NCI-H460 (cell line): ENCODE measurements around the gene TMCC3. TPM values are rescaled to one million over a fixed set of nuclear protein-coding genes. Genes with fewer than 3 reads are reported as not detected.

Experiments
- DNase-seq: peaks from one replicate; pipeline ENCODE4 v3.0.0-alpha.2; 2016; ENCODE audit warnings: low read depth; ENCODE audit errors: extremely low read depth
- small RNA-seq, 2 experiments: library from RNA; depleted of rRNA; stranded (forward); fragments of <200 nt; gene quantifications; one replicate each; pipeline ENCODE3, GENCODE V24; 2014
- total RNA-seq: library from RNA; depleted of rRNA; stranded (reverse); fragments of >200 nt; shearing (Covaris generic); gene quantifications from 2 replicates; pipeline ENCODE4 v1.2.3, GENCODE V29; 2014; rRNA removed

The TMCC3 gene
- total RNA-seq, 1 experiment from 2014 or later: not detected

- DNase-seq: no peak
These were observed 114.1 kb downstream of the TMCC3 start for GRCh38 chr12:94536040-94536965.

GRCh38 chr12:94535510-94535921, 114.8 kb downstream of the TMCC3 start:
- DNase-seq: no peak

GRCh38 chr12:94534774-94535509, 115.4 kb downstream of the TMCC3 start:
- DNase-seq: no peak

- DNase-seq: no peak
These were observed 116.1 kb downstream of the TMCC3 start for GRCh38 chr12:94534278-94534677.

GRCh38 chr12:94532490-94533422, 117.6 kb downstream of the TMCC3 start:
- DNase-seq: peak; percentile 69

- DNase-seq: no peak
These were observed 119.1 kb downstream of the TMCC3 start for GRCh38 chr12:94531196-94531720.

- no peak for DNase-seq
These were observed 124.4 kb downstream of the TMCC3 start for GRCh38 chr12:94525951-94526350.

Small RNAs within 50 kb of the gene (small RNA-seq; reads per million reads assigned to genes)
- gene LSM3P2 (0 reads per million in 2 experiments), gene MIR5700 (0 reads per million in 2 experiments)

Other genes with a start within 250 kb of the TMCC3 start
- gene CEP83, start 190.7 kb downstream of the TMCC3 start, total RNA-seq: 18.7 and 21.1 TPM in 2 replicates